Stimulated activated CD4-positive, alpha-beta T cell treated with anti-CD3 and anti-CD28 coated beads, Interleukin-4, amount 100 ng/mL, for 48 hours (primary cell): ENCODE data around the gene MPLKIP.
"Not testable (repeated sequence)": the region's sequence is repeated elsewhere in the genome, so short reads cannot be mapped to it uniquely, and the experiment has no call there.

Experiments
- DNase-seq, 2 donors: peaks; one replicate each; pipeline ENCODE4 v3.0.0-alpha.2; 2020; ENCODE audit warnings: low read depth in 2 of 2

MPLKIP gene

GRCh38 chr7:40133561-40134427 lies 628 bp downstream of the MPLKIP start:
- no peak for DNase-seq

DNA sequence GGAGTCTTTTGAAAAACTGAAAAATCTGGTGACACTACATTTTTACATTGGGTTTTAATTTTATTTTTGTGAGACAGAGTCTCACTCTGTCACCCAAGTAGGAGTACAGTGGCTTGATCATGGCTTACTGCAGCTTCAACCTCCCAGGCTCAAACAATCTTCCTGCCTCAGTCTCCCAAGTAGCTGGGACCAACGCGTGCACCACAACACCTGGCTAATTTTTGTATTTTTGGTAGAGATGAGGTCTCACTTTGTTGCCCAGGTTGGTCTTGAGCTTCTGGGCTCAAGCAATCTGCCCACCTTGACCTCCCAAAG lies 11.5 kb downstream of the MPLKIP start:
- no peak for DNase-seq

DNA sequence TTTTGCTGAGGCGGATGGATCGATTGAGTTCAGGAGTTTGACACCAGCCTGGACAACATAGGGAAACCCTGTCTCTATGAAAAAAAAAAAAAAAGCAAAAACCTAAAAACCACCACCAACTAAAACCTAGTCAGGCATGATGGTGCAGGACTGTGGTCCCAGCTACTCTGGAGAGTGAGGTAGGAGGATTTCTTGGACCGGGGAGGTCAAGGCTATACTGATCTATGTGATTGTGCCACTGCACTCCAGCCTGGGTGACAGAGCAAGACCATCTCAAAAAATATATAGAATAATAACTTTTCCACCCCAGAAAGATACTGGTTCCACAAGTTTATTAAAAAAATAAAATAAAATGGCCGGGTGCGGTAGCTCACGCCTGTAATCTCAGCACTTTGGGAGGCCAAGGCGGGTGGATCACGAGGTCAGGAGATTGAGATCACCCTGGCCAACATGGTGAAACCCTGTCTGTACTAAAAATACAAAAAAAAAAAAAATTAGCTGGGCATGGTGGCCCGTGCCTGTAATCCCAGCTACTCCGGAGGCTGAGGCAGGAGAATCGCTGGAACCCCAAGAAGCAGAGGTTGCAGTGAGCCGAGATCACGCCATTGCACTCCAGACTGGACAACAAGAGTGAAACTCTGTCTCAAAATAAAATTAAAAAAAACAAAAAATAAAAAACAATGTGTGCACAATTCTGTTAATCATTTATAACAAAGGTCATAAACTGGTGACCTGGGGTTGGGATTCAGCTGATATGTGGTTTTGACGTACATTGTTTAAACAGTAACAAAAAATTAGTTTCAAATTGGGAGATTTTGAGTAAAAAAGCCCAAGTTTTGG lies 12.1 kb downstream of the MPLKIP start:
- not testable (repeated sequence) for DNase-seq

DNA sequence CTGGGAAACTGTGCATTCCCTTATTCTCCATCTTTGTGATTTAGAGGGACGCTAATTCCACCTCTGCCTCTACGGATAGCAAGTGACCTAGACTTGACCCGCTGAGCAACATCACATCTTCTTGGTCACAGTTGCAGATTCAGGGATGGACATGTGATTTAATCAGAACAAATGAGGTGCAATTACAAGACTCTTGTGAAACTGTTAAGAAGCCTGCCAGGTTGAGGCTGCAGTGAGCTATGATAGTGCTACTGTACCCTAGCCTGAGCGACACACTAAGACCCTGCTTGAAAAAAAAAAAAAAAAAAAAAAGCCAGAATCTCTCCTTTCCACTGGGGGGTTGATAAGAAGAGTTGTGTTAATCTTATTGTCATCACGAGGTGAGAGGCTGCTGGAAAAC lies 14.4 kb downstream of the MPLKIP start:
- no peak for DNase-seq

DNA sequence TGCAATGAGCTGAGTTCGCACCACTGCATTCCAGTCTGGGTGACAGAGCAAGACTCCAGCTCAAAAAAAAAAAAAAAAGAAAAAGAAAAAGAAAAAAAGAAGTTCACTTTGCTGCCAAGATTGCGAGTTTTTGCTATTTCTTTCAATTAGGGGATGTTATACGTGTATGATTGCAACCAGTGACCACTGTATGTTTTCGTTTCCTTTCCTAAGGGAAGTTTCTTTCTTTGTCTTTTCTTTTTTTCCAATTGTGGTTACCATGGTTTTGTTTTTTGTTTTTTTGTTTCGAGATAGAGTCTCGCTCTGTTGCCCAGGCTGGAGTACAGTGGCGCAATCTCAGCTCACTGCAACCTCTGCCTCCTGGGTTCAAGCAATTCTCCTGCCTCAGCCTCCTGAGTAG lies 16.2 kb downstream of the MPLKIP start:
- DNase-seq = not testable (repeated sequence)

DNA sequence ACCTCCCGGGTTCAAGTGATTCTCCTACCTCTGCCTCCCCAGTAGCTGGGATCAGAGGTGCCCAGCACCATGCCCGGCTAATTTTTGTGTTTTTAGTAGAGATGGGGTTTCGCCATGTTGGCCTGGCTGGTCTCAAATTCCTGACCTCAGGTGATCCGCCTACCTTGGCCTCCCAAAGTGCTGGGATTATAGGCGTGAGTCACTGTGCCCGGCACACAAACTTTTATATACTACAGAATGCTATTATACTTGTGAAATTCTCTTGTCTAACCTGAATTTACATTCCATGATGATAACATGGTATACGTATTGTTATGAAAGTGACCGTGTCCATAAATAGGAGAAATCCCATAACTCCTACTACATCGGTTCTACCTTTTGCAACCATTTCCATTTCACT lies 17.2 kb downstream of the MPLKIP start:
- DNase-seq = not testable (repeated sequence)

- no peak for DNase-seq
These were observed 18.5 kb downstream of the MPLKIP start for GRCh38 chr7:40115936-40116335.

- no peak for DNase-seq
These were observed 28.4 kb downstream of the MPLKIP start for GRCh38 chr7:40105879-40106473.

DNA sequence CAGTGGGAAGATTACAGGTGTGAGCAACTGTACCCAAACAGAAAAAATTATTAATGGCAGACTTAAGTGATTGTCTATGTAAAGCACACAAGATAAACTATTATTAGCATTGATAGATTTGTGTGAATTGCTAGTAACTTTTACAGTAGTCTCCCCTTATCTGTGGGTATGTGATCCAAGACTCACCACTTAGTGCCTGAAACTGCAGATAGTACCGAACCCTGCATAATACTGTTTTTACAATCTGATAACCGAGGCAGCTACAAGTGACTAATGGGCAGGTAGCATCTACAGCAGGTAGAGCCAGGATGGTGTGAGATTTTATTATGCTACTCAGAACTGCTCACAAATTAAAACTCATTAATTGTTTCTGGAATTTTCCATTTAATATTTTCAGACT lies 31.5 kb downstream of the MPLKIP start:
- no peak for DNase-seq

DNA sequence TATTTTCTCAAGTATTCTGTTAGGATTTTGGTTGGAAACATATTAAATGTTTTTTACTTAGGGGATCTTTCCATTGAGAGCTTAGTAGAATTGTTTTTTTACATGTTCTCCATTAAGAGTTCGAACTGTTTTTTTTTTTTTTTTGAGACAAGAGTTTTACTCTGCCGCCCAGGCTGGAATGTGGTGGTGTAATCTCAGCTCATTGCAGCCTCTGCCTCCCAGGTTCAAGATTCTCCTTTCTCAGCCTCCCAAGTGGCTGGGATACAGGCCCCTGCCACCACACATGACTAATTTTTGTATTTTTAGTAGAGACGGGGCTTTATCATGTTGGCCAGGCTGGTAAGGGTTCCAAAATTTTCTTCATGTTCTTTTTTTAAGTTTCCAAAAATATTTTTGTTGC lies 33.2 kb downstream of the MPLKIP start:
- no peak for DNase-seq

DNA sequence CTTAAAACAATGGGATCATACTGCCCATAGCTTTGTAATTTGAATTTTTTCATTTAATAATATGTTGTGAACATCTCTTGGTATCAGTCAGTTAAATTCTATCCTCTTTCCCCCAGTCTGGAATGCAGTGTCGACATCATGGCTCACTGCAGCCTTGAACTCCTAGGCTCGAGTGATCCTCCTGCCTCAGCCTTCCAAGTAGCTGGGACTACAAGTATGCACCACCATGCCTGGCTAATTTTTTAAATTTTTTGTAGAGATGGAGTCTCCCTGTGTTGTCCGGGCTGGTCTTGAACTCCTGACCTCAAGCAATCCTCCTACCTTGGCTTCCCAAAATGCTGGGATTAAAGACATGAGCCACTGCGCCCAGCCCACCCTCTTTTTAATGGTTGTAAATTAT lies 34.6 kb downstream of the MPLKIP start:
- no peak for DNase-seq

- DNase-seq = no peak
These were observed 35.6 kb downstream of the MPLKIP start for GRCh38 chr7:40098810-40099209.

- no peak for DNase-seq
These were observed 36.7 kb downstream of the MPLKIP start for GRCh38 chr7:40097728-40098127.

DNA sequence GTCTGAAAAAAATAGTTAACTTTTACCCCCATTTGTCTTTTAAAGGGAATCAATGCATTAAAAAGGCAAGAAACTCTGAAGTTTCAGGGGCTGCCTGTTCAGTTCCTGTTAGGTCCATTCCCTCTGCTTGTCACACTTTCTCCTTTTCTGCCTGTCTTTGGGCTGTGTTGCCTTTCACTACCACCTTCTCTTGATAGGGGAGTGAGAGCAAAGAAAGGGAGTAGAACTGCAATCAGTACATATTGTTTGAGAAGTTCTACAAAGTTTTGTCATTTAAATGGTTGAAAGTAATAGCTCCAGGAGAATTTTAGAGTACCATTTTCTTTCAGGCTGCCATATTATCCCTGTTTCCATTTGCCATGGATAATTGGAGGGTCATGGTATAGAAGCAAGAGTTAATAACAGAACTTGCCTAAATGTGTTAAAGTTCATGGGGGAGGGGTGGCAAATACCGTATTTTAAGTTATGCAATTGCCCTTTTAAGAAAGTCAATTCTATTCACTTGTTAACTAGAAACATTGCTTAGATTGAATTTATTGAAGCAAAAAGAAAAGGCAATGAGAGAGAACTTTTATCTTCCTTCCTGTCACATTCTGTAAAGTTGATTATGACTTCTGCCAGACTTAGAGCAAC lies 38.6 kb downstream of the MPLKIP start:
- DNase-seq = no peak

- no peak for DNase-seq
These were observed 39.2 kb downstream of the MPLKIP start for GRCh38 chr7:40095230-40095629.

DNA sequence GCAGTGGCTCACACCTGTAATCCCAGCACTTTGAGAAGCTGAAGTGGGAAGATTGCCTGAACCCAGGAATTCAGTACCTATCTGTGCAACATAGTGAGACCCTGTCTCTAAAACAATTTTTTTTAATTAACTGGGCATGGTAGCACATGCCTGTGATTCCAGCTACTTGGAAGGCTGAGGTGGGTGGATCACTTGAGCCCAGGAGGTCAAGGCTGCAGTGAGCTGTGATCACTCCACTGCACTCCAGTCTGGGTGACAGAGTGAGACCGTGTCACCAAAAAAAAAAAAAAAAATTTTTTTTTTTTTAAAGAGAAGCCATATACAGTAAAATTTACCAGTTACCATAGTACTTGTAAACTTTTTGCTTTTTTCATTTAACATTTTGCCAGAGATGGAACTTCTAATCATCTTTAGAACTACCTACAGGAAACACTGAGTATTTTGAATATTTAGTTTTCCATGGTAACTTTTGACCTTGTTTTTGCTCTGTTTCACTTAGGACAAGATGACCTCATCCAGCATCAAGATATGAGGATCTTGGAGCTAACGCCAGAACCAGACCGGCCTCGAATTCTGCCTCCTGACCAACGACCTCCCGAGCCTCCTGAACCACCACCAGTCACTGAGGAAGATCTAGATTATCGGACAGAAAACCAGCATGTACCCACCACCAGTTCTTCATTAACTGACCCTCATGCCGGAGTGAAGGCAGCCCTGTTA lies 40.6 kb downstream of the MPLKIP start:
- DNase-seq = no peak

DNA sequence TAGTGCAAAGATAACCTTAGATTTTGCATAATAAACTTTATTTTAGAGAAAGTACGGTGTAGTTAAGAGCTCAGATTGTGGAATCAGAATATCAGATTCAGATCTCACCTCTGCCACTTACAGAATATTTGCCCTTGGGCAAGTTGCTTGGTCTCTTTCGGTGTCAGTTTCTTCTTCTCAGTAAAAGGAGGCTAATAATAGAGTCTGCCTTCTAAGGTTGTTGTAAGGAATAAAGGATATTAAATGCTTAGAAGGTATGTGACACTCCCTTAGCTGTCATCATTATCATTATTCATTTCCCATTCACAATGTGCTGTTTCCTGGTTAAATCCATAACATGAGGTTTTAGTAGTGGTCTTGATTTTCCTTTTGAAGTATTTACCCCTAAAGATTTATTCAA lies 42.2 kb downstream of the MPLKIP start:
- no peak for DNase-seq

GRCh38 chr7:40077849-40078248 lies 56.6 kb downstream of the MPLKIP start:
- DNase-seq = no peak
